Measurements from ENCODE around the gene KDR.

GRCh38 chr4:55117511-55117910 is 7.9 kb downstream of the KDR start:
- TF ChIP-seq CTCF (IDR thresholded peaks at IDR 0.05) = no peak
- TF ChIP-seq POLR2AphosphoS5 (IDR thresholded peaks at IDR 0.05) = no peak
- no peak for TF ChIP-seq POLR2A (IDR thresholded peaks at IDR 0.05; ENCODE audit: low read depth)
- TF ChIP-seq EP300 (IDR thresholded peaks at IDR 0.05) = no peak

Measured in esophagus muscularis mucosa (tissue), 4 donors.